GM18508 (cell line): ENCODE data around the gene DEPDC5.

Source experiments
- ATAC-seq: cut with Tn5 transposase; IDR thresholded peaks from one replicate; pipeline ENCODE4 v1.9.1; 2021; ENCODE audit warnings: moderate number of reproducible peaks; ENCODE audit not compliant: insufficient read depth, unreplicated experiment

Gene DEPDC5

GRCh38 chr22:31882971-31883370 lies 129.2 kb downstream of the DEPDC5 start:
- ATAC-seq: no peak

- no peak for ATAC-seq
These were observed 130.2 kb downstream of the DEPDC5 start for GRCh38 chr22:31883989-31884388.

GRCh38 chr22:31891366-31892079 lies 137.7 kb downstream of the DEPDC5 start:
- ATAC-seq: no peak

- no peak for ATAC-seq
These were observed 138.2 kb downstream of the DEPDC5 start for GRCh38 chr22:31892080-31892433.

- ATAC-seq: no peak
These were observed 139.6 kb downstream of the DEPDC5 start for GRCh38 chr22:31893460-31893859.

- ATAC-seq: no peak
These were observed 141.7 kb downstream of the DEPDC5 start for GRCh38 chr22:31895411-31896123.

- no peak for ATAC-seq
These were observed 142.7 kb downstream of the DEPDC5 start for GRCh38 chr22:31896472-31896871.

GRCh38 chr22:31897842-31898805 lies 144.3 kb downstream of the DEPDC5 start:
- no peak for ATAC-seq

- no peak for ATAC-seq
These were observed 145.1 kb downstream of the DEPDC5 start for GRCh38 chr22:31898926-31899325.

- no peak for ATAC-seq
These were observed 145.8 kb downstream of the DEPDC5 start for GRCh38 chr22:31899669-31900068.

- no peak for ATAC-seq
These were observed 147.7 kb downstream of the DEPDC5 start for GRCh38 chr22:31901388-31902137.

- ATAC-seq: no peak
These were observed 150.8 kb downstream of the DEPDC5 start for GRCh38 chr22:31904651-31905050.

GRCh38 chr22:31905356-31905755 lies 151.5 kb downstream of the DEPDC5 start:
- no peak for ATAC-seq

- ATAC-seq: no peak
These were observed 152.3 kb downstream of the DEPDC5 start for GRCh38 chr22:31906086-31906485.

GRCh38 chr22:31906569-31906968 lies 152.8 kb downstream of the DEPDC5 start:
- ATAC-seq: no peak

- ATAC-seq: no peak
These were observed 156.2 kb downstream of the DEPDC5 start for GRCh38 chr22:31909977-31910376.

GRCh38 chr22:31911565-31912406 lies 158.0 kb downstream of the DEPDC5 start:
- no peak for ATAC-seq

GRCh38 chr22:31912407-31912743 lies 158.6 kb downstream of the DEPDC5 start:
- ATAC-seq: no peak

- no peak for ATAC-seq
These were observed 161.8 kb downstream of the DEPDC5 start for GRCh38 chr22:31915586-31915985.
